Stimulated activated CD8-positive, alpha-beta memory T cell treated with anti-CD3 and anti-CD28 coated beads, Interleukin-12 subunit alpha, Interleukin-12 subunit beta, amount 100 ng/mL, for 4 hours (primary cell): Measurements from ENCODE around the gene TRAK1.

Source experiments
- DNase-seq: peaks from one replicate; pipeline ENCODE4 v3.0.0-alpha.2; 2020; ENCODE audit warnings: low read depth

Gene TRAK1

GRCh38 chr3:42066516-42067181 lies 24.5 kb upstream of the TRAK1 start:
- no peak for DNase-seq

DNA sequence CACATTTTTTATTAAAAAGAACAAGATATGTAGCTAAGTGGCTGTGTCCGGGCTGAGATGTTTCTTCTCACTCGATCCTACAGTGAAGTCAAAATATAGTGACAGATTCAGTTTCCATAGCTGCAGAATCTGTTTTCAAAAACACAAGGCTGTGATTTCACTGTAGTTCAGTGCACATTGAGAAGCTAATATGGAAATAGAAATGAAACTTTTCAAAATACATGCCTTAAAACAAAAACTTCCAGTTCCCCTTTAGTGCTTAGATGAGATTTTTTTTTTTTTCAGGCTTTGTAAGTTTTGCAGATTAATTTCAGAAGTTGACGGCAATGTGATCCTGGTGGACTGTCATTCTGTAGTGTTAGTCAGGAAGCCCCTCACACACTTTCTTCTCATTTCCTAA lies 23.8 kb upstream of the TRAK1 start:
- DNase-seq = no peak

- no peak for DNase-seq
Observed at GRCh38 chr3:42068303-42069088, 22.7 kb upstream of the TRAK1 start.

DNA sequence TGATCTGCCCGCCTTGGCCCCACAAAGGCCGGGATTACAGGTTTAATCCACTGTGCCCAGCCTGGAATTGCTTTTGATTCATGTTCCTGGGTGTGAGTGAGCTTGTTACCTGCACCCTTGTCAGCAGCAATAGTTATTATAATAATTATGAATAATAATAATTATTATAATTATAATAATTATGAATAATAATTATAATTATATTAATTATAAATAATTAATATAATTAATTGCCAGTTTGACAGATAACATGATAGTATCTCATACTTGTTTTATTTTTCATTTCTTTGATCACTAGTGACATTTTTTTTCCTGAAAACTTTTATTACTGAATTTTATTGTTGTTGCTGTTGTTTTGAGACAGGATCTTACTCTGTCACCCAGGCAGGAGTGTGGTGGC lies 21.1 kb upstream of the TRAK1 start:
- no peak for DNase-seq

GRCh38 chr3:42070524-42070923 lies 20.6 kb upstream of the TRAK1 start:
- no peak for DNase-seq

DNA sequence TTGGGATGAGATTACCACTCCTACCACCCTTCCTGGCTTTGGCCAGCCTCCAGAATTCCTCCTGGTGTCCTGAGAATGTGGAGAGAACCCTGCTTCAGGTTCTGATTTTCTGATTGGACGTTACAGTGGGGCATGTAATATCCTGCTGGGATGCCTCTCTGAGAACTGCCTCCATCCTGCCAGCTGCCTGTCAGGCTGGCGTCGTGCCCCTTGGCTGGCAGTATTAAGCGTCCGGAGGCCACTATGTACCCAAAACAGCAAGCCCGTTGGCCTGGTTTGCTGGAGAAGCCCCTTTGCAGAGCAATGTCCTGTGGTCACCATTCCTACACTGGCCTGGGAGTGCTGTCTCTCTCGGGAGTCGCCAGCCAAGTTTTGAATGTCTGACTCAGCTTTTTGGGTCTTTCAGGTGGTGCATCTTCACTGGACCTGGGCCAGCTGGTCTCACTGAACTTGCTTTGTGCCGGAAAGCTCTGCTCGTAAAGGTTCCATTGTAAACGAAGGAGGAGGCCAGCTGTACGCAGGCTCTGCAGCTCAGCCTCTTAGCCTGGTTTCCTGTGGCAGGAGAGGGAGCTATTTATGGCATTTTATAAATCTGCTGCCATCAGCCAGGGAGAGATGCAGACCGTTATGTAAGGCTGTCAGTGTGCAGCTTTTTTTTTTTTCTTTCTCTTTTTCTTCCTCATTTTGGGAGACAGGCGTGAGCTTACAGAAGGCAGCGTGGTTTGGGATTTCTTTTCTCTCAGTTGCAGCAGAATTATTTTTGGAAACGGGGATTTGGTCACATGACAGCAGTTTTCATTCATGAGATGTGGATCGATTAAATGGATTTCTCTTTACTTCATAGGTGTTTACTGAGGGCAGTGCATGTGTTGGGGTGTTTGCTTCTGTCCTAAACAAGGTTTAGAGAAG lies 19.0 kb upstream of the TRAK1 start:
- DNase-seq = no peak

DNA sequence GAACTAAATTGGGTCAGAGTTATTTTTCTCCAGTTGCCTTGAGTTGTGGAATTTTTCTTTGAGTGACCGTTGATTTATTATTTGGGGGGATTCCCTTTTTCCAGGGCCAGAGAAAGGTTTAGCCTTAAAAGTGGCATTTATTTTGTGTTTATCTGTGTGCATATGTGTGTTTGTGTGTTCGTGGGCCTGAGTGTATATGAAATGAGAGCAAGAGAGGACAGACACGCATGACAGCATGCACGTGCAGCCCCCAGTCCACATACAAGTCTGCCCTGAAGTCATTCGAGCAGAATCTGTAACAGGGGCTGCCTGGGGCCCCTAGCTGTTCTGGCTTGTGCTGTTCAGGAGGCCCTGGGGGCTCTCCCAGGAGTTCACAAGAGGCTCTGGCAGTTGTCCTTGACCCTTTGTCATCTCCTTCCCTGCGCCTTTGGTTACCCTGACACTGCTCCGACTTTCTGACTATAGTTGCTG lies 18.3 kb upstream of the TRAK1 start:
- no peak for DNase-seq

- DNase-seq = no peak
Observed at GRCh38 chr3:42077785-42078184, 13.4 kb upstream of the TRAK1 start.

DNA sequence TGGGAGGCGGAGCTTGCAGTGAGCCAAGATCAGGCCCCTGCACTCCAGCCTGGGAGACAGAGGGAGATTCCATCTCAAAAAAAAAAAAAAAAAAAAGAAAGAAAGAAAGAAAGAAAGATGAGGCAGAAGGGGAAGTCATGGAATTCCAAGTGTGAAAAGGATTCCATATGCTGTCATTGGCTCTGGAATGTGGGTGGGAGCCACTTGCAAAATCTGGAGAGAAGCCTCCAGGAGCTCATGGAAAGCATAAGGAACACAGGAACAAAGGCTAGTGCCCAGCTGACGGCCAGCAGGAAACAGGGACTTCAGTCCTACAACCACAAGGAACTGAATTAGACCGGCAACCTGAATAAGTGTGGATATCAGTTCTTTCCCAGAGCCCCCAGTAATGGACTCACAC lies 12.5 kb upstream of the TRAK1 start:
- no peak for DNase-seq

DNA sequence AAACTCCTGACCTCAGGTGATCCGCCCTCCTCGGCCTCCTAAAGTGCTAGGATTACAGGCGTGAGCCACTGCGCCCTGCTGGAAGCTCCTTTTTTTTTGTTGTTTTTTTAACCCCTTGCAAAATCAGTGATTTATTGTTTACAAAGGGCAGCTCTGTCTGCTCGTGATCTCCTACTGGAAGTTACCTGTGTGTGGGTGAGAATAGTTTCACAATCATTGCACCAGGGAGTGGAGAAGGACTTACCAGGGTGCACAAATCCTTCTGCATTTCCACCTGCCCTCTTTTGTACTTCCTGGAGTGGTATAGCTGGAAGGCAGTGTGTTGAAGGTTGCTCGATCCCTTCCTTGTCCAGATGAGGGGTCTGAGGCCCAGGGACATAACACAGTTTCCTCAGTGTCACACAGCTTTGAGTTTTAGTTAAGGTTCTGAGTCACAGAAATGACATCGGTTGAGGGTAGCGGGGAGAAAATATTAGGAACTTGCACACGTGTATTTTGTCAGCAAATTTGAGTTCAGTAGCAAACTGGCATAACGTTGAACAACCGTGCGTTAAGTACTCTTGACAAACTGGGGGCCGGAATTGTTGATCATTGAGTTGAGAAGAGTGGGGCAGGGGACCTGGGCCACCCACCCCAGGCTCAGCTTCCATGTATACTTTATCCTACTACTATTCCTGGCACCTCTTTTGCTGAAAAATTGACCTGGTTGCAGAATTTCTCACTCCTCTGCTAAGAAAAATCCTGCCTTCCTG lies 11.3 kb upstream of the TRAK1 start:
- DNase-seq = no peak

DNA sequence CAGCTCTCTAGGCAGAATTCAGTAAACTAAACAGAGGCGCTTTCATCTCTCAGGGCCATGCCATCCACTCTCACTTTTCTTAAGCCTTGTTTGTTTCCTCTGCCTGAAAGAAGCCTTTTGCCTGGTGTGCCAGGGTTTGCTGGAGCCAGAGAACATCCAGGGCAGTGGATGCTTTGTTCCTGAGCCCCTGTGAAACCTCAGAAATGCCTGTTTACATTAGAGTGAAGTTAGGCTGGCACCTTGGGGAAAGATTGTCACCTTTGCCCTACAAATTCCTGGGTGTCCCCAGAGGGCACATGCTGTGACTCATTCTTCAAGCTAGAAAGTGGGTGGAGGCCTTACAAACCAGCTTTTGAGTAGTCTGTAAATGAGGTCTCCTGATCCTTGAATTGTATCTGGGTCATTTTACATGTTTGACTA lies 10.7 kb upstream of the TRAK1 start:
- DNase-seq = no peak

DNA sequence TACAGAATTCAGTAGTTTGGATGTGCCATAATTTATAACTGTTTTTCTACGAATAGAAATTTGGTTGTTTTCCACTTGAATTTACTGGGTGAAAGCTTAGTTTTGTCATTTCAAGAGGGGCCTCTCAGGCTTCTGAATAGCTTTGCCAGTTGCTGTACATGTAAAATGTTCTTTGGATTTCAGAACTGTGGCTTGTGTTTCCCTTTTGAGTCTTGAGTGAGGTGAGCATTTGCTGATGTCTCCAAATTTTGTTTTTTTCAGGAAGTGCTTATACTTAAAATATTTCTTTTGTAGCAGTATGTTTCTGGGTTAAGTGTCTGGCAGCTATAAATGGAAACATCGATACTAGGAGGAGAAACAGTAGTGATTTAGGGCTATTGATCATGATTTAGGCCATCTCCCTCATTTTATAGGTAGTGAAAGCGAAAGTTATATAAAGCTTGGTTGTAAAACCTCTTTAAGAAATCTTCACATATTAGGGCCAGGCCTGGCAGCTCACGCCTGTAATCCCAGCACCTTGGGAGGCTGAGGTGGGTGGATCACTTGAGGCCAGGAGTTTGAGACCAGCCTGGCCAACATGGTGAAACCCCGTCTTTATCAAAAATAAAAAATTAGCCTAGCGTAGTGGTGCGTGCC lies 9.2 kb upstream of the TRAK1 start:
- DNase-seq = no peak

GRCh38 chr3:42084586-42084985 lies 6.6 kb upstream of the TRAK1 start:
- no peak for DNase-seq

- DNase-seq = no peak
Observed at GRCh38 chr3:42085641-42086376, 5.3 kb upstream of the TRAK1 start.

DNA sequence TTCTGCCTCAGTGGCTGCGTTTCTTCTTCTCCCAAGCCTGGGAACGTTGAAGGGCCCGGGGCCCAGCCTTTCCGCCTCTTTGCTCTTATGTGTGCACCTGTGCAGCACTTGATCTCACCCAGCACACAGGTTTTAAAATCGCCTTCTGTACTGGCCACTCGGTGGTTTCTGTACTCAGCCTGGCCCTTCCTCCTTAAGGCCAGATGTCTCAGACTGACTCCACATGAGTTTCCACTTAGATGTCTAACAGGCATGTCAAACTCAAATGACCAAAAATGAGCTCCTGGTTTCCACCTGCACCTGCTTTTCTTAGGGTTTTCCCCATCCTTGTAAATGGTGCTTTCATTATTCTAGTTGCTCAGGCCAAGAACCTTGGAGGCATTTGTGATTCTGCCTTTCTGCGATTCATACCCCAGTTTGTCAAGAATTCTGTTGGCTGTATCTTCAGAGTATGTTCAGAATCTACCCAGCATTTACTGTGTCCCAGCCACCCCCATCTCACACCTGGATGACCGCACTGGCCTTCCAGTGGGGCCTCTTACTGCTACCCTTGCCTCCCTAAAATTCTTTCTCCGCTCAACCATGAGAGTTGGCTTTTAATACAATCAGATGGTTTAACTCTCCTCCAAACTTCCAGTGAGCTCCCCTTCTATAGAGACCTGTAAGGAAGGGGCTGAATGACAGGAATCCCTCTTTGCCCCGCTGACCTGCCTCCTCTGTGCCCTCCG lies 2.2 kb upstream of the TRAK1 start:
- no peak for DNase-seq

DNA sequence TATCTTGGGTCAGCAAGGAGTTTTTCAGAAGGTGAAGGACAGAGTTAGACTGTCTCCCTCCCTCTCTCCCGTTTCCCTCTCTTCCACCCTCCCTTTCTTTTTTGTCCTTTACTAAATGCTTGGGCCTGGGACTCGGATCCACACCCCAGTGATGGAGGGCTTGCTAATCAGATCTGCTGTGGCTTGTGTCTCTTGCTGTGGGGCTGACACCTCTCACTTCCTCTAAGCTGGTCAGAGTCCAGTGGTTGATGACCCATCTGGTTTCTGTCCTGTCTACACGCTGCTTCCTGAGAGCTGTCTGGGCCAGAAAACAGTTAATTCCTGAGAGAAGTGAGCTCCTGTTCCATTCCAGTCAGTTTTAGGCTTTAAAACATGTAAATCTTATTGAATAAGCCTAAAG lies 849 bp downstream of the TRAK1 start:
- no peak for DNase-seq

DNA sequence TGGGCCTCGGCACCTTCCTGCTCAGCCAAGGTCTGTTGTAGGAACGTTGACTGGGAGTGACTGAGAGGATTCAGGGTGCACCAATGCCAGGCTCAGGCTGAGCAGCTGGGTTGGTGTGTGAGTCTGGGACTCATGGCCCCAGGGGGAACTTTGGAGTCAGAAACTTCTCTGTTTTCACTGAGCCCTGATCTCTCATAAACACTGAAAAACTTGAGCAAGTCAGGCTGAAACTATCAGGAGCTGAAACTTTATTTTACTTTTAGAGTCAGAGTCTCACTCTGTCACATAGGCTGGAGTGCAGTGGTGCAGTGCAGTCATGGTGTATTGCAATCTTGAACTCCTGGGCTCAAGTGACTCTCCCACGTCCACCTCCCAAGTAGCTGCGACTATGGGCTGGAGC lies 3.0 kb downstream of the TRAK1 start:
- no peak for DNase-seq

- DNase-seq = no peak
Observed at GRCh38 chr3:42094691-42095391, 3.7 kb downstream of the TRAK1 start.

DNA sequence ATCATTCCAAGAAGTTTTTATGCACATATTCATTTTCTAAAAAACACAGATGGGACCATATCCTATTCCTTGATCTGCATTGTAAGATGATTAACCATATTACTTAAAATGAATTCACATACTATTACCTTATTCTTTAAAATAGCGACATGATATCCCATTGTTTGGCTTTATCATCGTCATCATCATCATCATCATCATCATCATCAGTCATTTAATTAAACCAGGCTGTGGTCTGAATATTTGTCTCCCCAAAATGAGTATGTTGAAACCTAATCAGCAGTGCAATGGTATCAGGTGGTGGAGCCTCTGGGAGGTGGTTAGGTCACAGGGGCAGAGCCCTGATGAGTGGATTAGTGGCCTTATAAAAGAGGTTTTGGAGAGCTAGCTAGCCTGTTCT lies 4.4 kb downstream of the TRAK1 start:
- no peak for DNase-seq
